ENCODE data around the gene NEK7. TPM values are rescaled to one million over a fixed set of nuclear protein-coding genes. Genes with fewer than 3 reads are reported as not detected.

The NEK7 gene
- total and polyA plus RNA-seq, 9 of the 15 experiments (the other 6 are each of a cell fraction or from before 2014, with no cell fraction given) = 8.5 to 37.3 (median 27.7) TPM

GRCh38 chr1:198295971-198296370, 139.2 kb downstream of the NEK7 start (continued):
- TF ChIP-seq, protein P1, sequence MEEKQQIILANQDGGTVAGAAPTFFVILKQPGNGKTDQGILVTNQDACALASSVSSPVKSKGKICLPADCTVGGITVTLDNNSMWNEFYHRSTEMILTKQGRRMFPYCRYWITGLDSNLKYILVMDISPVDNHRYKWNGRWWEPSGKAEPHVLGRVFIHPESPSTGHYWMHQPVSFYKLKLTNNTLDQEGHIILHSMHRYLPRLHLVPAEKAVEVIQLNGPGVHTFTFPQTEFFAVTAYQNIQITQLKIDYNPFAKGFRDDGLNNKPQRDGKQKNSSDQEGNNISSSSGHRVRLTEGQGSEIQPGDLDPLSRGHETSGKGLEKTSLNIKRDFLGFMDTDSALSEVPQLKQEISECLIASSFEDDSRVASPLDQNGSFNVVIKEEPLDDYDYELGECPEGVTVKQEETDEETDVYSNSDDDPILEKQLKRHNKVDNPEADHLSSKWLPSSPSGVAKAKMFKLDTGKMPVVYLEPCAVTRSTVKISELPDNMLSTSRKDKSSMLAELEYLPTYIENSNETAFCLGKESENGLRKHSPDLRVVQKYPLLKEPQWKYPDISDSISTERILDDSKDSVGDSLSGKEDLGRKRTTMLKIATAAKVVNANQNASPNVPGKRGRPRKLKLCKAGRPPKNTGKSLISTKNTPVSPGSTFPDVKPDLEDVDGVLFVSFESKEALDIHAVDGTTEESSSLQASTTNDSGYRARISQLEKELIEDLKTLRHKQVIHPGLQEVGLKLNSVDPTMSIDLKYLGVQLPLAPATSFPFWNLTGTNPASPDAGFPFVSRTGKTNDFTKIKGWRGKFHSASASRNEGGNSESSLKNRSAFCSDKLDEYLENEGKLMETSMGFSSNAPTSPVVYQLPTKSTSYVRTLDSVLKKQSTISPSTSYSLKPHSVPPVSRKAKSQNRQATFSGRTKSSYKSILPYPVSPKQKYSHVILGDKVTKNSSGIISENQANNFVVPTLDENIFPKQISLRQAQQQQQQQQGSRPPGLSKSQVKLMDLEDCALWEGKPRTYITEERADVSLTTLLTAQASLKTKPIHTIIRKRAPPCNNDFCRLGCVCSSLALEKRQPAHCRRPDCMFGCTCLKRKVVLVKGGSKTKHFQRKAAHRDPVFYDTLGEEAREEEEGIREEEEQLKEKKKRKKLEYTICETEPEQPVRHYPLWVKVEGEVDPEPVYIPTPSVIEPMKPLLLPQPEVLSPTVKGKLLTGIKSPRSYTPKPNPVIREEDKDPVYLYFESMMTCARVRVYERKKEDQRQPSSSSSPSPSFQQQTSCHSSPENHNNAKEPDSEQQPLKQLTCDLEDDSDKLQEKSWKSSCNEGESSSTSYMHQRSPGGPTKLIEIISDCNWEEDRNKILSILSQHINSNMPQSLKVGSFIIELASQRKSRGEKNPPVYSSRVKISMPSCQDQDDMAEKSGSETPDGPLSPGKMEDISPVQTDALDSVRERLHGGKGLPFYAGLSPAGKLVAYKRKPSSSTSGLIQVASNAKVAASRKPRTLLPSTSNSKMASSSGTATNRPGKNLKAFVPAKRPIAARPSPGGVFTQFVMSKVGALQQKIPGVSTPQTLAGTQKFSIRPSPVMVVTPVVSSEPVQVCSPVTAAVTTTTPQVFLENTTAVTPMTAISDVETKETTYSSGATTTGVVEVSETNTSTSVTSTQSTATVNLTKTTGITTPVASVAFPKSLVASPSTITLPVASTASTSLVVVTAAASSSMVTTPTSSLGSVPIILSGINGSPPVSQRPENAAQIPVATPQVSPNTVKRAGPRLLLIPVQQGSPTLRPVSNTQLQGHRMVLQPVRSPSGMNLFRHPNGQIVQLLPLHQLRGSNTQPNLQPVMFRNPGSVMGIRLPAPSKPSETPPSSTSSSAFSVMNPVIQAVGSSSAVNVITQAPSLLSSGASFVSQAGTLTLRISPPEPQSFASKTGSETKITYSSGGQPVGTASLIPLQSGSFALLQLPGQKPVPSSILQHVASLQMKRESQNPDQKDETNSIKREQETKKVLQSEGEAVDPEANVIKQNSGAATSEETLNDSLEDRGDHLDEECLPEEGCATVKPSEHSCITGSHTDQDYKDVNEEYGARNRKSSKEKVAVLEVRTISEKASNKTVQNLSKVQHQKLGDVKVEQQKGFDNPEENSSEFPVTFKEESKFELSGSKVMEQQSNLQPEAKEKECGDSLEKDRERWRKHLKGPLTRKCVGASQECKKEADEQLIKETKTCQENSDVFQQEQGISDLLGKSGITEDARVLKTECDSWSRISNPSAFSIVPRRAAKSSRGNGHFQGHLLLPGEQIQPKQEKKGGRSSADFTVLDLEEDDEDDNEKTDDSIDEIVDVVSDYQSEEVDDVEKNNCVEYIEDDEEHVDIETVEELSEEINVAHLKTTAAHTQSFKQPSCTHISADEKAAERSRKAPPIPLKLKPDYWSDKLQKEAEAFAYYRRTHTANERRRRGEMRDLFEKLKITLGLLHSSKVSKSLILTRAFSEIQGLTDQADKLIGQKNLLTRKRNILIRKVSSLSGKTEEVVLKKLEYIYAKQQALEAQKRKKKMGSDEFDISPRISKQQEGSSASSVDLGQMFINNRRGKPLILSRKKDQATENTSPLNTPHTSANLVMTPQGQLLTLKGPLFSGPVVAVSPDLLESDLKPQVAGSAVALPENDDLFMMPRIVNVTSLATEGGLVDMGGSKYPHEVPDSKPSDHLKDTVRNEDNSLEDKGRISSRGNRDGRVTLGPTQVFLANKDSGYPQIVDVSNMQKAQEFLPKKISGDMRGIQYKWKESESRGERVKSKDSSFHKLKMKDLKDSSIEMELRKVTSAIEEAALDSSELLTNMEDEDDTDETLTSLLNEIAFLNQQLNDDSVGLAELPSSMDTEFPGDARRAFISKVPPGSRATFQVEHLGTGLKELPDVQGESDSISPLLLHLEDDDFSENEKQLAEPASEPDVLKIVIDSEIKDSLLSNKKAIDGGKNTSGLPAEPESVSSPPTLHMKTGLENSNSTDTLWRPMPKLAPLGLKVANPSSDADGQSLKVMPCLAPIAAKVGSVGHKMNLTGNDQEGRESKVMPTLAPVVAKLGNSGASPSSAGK (IDR thresholded peaks at IDR 0.05) = no peak
- no peak for TF ChIP-seq ZBTB9 (CRISPR knock-in tag; IDR thresholded peaks at IDR 0.05)
- TF ChIP-seq ZNF75A (CRISPR knock-in tag; IDR thresholded peaks at IDR 0.05) = no peak
- no peak for TF ChIP-seq ZNF764 (CRISPR knock-in tag; IDR thresholded peaks at IDR 0.05; ENCODE audit: low read depth)
- TF ChIP-seq ZNF23 (CRISPR knock-in tag; IDR thresholded peaks at IDR 0.05) = no peak
- no peak for TF ChIP-seq HMG20B (CRISPR knock-in tag; IDR thresholded peaks at IDR 0.05)
- TF ChIP-seq GABPB1 (CRISPR knock-in tag; IDR thresholded peaks at IDR 0.05) = no peak
- TF ChIP-seq DEAF1 (CRISPR knock-in tag; IDR thresholded peaks at IDR 0.05) = no peak
- no peak for TF ChIP-seq XRCC4 (IDR thresholded peaks at IDR 0.05; ENCODE audit: extremely low read depth, insufficient read depth, insufficient read length)
- no peak for TF ChIP-seq C11orf30 (IDR thresholded peaks at IDR 0.05; ENCODE audit: low read depth)
